GM19043 (cell line): Measurements from ENCODE around the gene GSS.
"Not testable (repeated sequence)": the region's sequence is repeated elsewhere in the genome, so short reads cannot be mapped to it uniquely, and the experiment has no call there.

Experiments
- ATAC-seq: cut with Tn5 transposase; IDR thresholded peaks from one replicate; pipeline ENCODE4 v1.9.1; 2021; ENCODE audit warnings: low read depth; ENCODE audit not compliant: unreplicated experiment

GSS gene

DNA sequence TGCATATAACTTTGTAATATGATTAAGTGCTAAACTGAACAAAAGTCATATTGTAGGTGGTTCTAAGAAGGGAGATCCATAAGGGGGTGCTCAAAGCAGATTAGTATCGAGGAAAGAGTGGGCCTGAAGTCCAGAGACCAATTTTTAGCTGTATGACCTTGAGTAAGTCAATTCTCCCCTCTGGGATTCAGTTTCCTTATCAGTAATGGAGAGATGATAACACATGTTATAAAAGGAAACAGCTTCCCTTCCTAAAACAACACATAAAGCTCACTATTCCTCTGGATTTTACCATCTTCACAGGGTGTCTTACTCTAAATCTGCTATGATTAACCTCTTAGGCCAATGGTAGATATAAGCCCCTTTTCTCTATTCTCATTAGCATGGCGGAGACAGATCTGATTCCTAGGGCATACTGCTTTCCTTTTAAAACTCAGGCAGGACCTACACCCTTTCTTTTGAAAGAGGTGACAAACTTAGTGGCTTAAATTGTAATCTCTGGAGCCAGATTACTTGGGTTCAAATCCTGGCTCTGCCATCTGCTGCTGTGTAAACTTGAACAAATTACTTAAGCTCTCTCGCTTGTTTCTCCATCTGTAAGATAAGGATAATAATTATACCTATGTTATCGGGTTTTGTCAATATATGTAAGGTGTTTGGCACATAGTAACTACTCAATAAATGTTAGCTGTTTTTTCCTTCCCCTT is 39.7 kb downstream of the GSS start:
- no peak for ATAC-seq

DNA sequence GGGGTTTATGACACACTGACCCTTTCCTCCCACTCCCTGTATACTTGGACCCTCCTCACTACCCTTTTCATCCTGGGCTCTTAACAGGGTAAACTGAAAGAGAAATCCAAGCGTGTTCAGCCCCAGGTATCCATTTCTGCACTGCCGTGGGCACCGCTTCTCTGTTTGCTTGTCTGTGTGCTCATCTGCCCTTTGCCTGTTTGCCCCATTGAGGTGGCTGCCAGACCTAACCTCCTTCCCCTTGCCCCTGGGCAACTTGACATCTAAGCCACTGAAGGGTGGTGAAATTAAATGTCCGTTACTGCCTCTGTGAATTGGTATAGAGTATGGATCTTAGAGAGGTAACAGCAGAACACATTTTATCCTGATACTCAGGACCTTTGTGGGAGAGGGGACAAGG is 40.5 kb downstream of the GSS start:
- no peak for ATAC-seq

DNA sequence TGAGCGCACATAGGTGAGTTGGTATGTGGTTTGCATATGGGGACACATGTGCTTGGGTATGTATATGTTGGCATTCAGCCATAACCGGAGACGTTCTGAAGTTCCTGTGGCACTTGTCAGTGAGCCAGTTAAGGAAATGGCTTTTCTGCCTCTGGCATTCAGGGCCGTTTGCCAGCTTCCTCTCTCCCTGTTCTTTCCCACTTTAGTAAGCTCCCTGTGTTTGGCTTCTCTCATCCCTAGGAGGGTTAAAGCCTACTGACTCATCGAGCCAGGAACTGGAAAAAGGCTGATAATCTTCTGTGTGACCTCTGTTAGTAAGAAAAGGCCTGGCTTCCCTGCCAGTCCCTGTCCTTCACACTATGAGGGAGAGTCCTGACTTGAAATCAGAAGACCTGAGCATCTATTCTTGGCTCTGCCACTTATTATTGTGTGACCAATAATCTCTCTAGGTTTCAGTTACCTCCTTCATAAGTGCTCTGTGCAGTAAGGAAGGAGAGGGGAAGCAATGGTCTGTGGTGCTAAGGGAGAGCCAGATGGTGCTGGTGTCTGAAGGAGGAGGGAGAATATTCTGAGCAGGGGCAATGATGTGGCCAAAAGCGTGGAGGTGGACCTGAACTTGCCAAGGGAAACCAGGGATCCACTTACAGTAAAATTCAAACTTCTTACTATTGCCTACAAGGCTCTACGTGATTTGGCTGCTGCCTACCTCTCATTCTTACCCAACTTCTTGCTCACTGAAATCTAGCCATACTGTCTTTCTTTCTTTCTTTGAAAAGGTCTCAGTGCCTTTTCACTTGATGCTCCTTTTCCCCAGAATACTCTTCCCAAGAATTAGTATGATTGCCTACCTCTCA is 47.8 kb downstream of the GSS start:
- no peak for ATAC-seq

DNA sequence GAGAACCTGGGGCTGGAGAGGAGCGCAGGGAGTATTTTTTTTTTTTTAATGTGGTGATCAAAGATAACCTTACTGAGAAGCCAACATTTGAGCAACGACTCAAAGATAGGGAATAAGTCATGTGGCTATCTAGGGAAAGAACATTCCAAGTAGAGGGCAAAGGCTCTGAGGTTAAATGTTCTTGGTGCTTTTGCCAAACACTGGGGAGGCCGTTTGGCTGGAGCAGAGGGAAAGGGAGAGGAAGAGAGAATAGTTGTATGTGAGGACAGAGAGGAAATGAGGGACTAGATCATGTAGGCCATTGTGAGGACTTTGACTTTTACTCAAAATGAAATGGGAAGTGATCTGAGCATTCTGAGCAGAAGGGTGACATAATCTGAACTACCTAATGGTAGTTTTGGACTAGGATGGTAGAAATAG is 51.4 kb downstream of the GSS start:
- ATAC-seq: no peak

DNA sequence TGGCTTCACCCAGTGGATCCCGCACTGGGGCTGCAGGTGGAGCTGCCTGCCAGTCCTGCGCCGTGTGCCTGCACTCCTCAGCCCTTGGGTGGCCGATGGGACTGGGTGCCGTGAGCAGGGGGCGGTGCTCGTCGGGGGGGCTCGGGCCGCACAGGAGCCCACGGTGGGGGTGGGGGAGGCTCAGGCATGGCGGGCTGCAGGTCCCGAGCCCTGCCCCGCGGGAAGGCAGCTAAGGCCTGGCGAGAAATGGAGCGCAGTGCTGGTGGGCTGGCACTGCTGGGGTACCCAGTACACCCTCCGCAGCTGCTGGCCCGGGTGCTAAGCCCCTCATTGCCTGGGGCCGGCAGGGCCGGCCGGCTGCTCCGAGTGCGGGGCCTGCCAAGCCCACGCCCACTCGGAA is 56.9 kb downstream of the GSS start:
- not testable (repeated sequence) for ATAC-seq

DNA sequence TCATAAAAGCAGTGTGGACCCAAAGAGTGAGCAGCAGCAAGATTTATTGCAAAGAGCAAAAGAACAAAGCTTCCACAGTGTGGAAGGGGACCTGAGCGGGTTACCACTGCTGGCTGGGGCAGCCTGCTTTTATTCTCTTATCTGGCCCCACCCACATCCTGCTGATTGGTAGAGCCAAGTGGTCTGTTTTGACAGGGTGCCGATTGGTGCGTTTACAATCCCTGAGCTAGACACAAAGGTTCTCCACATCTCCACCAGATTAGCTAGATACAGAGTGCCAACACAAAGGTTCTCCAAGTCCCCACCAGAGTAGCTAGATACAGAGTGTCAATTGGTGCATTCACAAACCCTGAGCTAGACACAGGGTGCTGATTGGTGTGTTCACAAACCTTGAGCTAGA is 57.5 kb downstream of the GSS start:
- ATAC-seq: not testable (repeated sequence)

DNA sequence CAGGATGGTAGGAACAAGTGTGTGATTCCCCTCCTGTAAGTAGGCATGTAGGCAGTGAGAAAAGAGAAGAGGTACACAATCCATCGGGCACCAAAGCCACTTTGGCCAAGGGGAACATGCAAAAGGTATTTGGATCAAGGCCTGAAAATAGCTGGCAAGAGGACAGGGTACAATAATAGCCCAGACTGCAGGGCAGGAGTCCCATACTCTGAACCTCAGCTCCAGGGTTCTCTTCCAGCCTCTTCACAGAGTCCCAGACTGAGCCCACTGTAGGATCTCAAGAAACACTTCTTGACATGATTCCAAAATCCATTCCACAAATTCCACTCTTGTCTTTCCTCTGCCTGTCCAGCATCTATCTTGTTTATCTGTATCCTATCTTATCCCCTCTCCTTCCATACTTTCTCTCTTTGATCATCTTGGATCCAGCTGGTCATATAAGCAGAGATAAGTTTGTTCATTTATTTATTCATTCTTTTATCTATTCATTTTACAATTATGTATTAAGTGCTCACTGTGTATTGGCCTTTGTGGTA is 59.5 kb downstream of the GSS start:
- ATAC-seq: no peak

DNA sequence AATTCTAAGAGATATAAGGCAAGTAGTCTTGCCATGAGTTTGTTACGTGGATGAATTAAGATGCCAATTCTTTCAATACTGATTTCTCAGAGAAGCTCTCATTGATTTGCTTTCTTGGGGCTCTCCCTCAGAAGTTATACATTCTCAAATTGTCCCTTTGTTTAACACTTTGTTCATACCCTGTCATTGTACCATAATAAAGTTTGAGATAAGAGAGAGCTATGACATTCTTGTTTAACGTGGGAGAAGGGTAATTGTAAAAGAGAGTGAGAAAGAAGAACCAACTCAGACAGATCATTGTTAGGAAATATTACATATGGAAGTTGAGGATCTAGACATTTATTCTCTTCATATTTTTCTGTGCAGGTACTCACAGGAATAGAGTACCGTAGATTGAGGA is 60.1 kb downstream of the GSS start:
- ATAC-seq: no peak

DNA sequence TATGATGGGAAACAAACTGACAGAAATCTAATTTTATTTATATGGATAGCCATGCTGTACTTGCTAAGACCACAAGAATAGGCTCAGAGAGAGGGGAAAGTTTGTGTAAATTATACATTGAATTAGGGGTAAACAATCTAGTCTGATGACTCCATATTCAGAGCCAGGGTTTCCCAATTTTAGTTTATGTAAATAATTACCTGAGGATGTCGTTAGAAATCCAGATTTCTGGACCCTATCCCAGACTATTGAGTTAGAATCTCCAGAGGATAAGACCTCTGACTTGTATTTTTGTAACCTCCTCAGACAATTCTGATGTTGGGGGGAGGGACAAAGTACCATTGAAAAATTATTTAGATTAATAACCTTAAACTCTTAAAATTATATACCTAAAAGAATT is 60.9 kb downstream of the GSS start:
- ATAC-seq: no peak

DNA sequence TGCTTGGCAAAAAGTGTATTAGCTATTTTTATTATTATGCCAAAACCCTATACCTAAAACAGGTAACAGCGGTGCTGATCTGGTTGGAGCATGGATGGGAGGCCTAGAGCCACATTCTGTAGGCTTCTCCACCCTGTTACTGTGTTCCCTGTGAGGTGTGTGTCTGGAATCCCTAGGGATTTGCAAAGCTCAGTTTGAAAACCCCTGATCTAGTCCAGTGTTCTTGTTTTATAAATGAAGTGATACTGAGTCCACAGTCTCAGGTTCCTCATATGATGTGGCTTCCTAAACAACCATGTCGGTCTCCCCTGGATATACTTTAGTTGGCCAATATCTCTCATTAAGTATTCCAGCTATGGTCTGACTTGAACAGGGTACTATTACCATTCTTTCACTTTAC is 62.9 kb downstream of the GSS start:
- no peak for ATAC-seq

DNA sequence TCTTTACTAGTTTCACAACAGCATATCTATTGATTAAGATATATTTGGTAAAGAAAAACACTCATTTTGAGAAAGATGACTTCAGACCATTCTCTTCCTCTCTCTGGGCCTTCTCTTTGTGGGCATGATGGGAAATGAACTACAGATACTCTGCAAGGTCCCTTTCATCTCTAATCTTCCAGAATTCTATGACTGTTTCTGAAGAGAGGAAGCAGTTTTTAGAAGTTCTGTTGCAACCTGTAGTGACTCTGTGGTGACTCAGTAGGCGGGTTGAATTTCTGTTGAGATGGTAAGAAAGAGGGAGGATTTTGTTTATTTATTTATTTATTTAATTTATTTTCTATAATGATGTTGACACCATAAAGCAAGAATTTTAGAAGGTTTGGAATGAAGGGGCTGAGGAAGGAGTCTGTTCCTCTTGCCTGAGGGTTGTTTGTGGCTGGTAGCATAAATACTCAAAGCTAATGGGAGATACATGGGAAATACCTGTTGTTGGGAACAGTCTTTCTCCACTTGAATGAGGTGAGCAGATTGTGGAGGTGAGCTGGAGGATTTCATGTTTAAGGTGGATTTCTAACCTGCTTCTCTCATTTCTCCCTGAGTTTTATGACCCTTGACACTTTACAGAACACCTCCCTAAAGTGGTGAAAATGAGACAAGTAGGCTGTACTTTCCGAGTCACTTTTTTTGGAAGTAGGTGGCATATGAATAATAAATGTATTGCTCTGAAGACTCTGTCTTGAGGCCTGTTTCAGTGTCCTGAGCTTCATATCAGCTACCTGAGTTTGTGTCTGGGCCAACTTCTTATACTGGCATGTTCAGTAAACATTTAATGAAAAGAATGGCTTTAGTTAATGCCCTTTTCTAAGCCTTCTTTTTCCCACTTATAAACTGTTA is 64.2 kb downstream of the GSS start:
- ATAC-seq: no peak

DNA sequence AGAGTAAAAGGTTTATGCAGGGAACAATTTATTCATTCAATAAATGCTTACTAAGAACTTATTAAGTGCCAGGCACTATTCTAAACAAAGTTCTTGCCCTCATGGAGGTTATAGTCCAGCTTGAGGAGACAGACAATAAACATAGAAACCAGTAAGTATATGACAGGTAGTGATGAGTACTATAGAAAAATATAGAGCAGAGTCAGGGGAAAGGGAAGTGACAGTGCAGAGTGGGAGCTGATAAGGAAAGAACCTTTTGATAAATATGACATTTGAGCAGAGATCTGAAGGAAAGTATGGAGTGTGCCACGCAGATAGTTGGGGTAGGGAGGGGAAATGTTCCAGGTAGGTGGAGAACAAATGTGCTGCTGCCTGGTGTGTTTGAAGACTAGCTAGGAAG is 67.1 kb downstream of the GSS start:
- no peak for ATAC-seq

DNA sequence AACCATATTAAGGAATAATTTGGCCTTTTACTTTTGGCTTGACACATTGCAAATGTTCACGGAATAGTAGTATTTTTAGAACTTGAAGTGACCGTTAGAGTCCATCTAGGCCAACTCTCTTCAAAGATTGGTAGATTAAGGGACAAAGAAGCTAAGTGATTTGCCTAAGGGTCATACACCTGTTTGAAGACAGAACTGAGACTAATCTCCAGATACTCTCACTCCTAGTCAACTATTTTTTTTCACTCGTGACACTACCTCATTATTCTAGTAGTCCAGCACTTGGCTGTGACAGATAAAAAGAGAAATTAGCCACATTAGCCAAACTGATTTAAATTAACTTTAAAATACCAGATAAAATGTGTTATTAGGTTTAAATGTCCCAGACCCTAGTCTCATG is 68.6 kb downstream of the GSS start:
- no peak for ATAC-seq

DNA sequence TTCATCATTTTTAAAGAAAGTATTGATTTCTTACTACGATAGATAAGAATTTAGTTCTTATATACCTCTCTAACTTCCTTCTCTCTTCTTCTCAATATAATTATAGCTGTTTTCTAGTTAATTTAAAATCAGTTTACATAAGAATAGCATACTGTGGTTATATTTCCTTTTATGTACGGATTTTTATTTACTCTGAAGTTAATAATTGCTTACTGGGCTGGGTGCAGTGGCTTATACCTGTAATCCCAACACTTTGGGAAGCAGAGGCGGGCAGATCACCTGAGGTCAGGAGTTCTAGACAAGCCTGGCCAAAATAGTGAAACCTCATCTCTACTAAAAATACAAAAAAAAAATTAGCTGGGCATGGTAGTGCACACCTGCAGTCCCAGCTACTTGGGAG is 69.5 kb downstream of the GSS start:
- no peak for ATAC-seq

DNA sequence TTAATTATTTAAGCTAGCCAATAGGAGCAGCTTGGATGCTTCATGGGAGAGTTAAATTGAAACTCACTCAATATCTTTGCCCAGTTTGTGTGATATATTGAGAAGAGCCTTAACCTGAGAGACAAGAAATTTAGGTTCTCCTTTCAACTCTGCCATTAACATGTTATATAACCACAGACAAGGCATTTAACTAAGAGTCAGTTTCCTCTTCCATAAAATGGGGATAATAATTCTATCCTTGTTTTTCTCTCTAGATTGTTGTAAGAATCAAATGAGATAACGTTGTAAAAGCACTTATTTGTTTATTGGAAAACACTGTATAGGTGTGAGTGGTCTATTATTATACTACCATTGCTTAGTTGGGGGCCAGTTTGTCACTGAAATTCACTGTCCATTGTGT is 71.3 kb downstream of the GSS start:
- ATAC-seq: no peak

DNA sequence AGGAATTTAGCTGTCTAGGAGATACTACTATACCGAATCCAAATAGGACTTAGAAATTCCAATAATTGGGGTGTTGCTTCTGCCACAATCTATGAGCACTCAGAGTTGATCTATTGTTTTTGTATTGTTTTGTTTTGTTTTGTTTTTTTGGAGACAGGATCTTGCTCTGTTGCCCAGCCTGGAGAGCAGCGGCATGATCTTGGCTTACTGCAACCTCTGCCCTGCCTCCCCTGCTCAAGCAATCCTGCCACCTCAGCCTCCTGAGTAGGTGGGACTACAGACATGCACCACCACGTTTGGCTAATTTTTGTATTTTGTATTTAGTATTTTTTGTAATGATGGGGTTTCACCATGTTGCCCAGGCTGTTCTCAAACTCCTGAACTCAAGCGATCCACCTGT is 71.8 kb downstream of the GSS start:
- no peak for ATAC-seq

DNA sequence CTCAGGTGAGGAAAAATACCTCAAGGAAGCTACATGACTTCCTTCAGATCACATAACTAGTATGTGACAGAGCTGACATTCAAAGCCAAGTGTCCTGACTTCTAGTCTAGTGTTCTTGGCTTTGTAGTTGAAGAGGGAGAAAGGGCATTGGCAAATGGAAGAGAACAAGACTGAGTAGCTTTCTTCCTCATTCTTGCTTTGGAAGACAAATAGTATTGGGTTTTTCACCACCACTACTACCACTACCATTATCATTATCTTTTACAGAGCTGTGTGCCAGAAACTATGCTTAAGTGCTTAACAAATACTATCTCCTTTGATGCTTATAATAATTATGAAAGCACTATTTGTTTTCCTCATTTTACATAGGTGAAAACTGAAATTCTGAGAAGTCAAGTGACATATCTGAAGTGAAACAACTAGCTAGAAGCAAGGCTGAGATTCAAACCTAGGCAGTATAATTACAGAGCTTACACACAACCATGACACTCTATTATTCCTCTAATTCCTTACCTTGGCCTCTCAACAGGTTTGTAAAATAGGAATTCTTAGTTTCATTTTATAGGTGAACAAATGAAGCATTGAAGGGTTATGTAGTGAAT is 72.4 kb downstream of the GSS start:
- no peak for ATAC-seq

DNA sequence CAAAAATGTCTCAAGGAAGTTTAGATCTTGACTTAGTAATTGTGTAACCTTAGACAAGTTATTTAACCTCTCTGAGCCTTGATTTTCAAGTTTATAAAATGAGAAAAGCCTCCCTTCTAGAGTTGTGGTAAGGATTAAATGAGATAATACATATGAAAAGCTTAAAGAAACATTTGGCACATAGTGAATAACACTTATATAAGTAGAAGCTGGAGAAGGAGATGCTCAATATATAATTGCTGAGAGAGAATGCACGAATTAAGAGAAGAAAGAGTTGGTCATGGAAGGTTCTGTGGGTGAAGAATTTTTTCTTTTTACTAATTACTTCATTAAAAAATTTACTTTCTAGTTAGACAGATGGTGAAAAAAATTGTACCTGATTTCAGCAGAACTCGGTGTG is 73.9 kb downstream of the GSS start:
- ATAC-seq: no peak

DNA sequence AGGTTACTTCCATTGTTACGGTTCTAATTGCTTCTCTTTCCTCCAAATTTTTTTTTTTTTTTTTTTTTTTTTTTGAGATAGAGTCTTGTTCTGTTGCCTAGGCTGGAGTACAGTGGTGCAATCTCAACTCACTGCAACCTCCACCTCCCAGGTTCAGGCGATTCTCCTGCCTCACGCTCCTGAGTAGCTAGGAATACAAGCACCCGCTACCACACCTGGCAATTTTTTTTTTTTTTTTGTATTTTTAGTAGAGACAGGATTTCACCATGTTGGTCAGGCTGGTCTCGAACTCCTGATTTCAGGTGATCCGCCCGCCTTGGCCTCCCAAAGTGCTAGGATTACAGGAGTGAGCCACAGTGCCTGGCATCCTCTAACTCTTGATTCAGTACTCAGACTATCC is 74.6 kb downstream of the GSS start:
- ATAC-seq: not testable (repeated sequence)

DNA sequence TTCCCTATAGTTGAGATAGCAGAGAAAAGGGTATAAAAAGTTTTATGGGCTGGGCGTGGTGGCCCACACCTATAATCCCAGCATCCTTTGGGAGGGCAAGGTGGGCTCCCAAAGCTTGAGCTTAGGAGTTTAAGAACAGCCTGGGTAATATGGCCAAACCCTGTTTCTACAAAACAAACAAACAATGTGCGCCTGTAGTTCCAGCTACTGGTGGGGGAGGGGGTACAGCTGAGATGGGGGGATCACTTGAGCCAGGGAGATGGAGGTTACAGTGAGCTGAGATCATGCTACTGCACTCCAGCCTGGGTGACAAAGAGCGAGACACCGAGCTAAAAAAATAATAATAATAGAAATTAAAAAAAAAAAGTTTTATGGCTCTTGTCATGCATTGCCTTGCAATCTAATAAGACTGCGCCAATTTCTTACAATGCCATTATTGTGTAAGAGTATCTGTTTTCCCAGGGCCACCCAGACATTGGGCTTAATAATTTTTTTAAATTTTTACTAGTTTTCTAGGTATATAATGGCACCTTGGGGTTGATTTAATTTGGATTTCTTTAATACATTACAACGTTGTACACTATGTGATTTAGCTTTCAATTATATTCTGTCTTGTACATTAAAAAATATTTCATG is 75.3 kb downstream of the GSS start:
- ATAC-seq: no peak
